Esophagus squamous epithelium (tissue), 4 donors: Measurements from ENCODE around the gene ATP6V0C.

Experiments
- CTCF ChIP-seq, 6 experiments: fragments of 450-650 bp in 4 of 6; fragments of 200-600 bp in 2 of 6; sonication (generic) in 2 of 6; IDR thresholded peaks; one replicate each; pipeline ENCODE4 v1.5.1; 2016 to 2019; ENCODE audit warnings: antibody characterized with exemption in 6 of 6, mild to moderate bottlenecking in 4 of 6, moderate library complexity in 4 of 6
- POLR2A ChIP-seq, 4 donors: fragments of 450-650 bp; IDR thresholded peaks; one replicate each; pipeline ENCODE4 v1.6.1; 2017; ENCODE audit warnings: antibody characterized with exemption in 4 of 4, mild to moderate bottlenecking in 4 of 4, moderate library complexity in 3 of 4

- TF ChIP-seq CTCF (IDR thresholded peaks at IDR 0.05) = no peak
- TF ChIP-seq POLR2A (IDR thresholded peaks at IDR 0.05) = no peak
These were observed 6.1 kb upstream of the ATP6V0C start for GRCh38 chr16:2507665-2508064.
